ENCODE measurements around the gene WNK2.

GRCh38 chr9:93295031-93295430 is 111.1 kb downstream of the WNK2 start:
- TF ChIP-seq CTCF (IDR thresholded peaks at IDR 0.05; ENCODE audit: low read depth, low read length) (no peak), POLR2A (IDR thresholded peaks at IDR 0.05; ENCODE audit: extremely low read depth, insufficient read length) (no peak), MYC (IDR thresholded peaks at IDR 0.05; ENCODE audit: low read depth, low read length) (no peak)
